Activated naive CD4-positive, alpha-beta T cell (primary cell): ENCODE results near the gene ST6GAL2.

Experiments used
- DNase-seq, 4 experiments: peaks; one replicate each; lab custom pipeline; 2025; lab: John Stamatoyannopoulos, UW

Gene ST6GAL2

DNA sequence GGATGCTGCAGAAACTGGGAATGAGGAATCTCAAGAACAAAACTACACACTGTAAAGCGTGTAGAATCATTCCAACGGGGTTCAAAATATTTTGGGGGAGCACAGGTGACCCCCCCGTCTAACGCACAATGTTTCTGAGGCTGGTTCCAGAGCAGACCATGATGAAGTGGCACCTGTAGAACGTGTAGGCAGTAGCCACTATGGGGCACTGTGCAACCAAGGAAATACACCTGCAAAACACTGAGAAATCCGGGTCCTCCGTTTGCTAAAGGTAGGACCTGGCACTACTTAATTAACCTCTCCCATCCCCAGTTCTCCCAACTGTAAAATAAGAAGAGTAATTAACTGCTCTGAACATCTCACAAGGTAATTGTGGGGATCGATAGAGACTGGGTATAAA is 22.6 kb downstream of the ST6GAL2 start:
- no peak for DNase-seq

DNA sequence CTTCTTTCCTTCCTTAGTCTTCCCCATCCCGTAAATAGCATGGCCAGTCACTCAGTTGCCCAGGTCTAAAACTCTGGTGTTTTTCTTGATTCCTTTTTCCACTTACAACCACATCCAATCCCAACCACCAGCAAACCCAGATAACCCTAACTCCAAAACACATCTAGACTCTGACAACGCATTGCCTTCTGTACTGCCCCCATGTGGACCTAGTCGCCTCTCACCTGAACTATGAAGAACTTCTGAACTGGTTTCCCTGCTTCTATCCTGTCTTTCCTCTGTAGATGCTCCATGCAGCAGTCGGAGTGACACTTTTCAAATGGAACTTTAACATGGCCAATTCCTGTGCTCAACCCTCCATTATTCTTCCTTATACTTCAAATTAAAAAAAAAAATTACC is 26.5 kb downstream of the ST6GAL2 start:
- no peak for DNase-seq

GRCh38 chr2:106858810-106859209 is 27.2 kb downstream of the ST6GAL2 start:
- DNase-seq, result no peak

- no peak for DNase-seq
These were observed 28.0 kb downstream of the ST6GAL2 start for GRCh38 chr2:106857882-106858478.

- DNase-seq, result no peak
These were observed 32.3 kb downstream of the ST6GAL2 start for GRCh38 chr2:106853631-106854030.

DNA sequence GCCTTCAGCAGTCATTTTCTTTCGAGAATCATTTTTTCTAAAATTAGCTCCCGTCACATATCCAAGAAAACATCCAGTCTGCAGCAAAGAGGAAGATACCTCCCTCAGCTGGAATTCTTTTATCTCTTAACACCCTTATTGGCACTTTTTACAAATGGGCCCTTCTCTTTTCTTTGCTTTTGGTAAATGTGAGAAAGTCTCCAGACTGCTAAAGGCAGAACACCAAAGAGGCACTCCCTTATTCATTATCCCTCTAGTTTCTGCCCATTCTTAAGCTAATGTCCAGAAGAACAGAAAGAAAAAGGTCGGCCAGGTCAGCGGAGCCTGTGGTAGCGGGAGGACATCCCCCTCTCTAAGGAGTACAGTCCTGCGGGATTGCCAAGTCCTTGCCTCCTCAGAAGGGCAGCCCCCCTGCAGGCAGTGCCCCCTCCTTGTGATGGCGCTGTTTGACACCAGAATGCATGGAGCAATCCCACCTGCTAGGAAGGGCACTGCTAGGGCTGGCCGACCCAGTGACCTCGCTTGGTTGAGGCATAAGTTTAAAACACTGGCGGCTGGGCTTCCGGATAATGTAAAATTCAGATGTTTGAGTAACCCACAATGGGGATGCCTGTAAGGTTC is 34.0 kb downstream of the ST6GAL2 start:
- no peak for DNase-seq

DNA sequence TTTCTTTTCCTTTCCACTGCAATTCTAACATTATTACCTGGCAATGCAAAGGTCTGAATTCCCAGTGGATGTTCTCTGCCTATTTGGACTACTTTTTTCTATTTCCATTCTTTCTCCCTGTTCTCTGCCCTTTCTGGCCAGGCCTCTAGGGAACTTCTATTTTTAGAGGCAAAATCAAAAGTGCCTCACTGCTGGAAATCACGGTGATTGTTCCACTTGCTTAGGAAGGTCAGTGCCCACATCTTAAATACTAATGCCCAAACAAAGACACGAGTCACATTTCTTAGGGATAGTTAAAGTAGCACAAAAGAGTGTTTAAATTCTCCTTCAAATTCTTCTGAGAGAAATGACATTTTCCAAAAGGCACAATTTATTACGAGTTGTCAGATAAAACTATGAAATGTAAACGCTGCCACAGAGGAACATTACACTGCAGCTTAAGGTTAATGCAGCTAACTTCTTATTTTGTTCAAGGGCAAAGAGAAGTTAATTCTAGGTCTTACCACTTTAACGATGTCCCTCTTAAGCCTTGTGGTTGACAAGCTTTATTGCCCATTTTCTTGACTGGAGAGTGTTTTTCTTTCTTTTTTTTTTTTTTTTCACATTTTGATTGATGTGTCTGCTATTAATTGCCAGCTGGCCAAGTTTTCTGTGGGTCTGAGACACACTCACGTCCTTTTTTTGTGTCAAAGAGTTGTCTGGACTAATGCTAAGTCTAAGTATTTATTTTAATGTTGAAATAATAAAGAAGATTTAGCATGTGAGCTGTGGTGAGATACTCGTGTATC is 34.7 kb downstream of the ST6GAL2 start:
- DNase-seq, result no peak

- no peak for DNase-seq
These were observed 36.7 kb downstream of the ST6GAL2 start for GRCh38 chr2:106849253-106849652.

GRCh38 chr2:106847366-106847765 is 38.6 kb downstream of the ST6GAL2 start:
- DNase-seq, result no peak

DNA sequence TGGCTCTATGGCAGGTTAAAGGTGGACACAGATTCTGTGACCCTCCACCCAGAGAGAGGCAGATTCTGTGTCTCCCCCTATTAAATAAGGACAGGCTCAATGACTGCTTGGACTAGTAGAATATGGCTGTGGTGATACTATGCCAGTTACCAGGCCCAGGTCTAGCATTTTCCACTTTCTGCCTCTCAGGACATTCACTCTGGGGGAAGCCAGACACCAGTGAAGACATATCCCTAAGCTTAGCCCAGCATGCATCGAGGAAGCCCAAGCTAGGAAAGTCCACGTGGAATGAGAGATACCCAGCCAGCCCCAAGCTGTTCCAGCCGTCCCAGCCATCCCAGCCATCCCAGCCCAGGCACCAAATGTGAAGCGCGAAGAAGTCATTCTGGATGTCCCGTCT is 40.3 kb downstream of the ST6GAL2 start:
- no peak for DNase-seq

GRCh38 chr2:106843910-106844250 is 42.1 kb downstream of the ST6GAL2 start:
- DNase-seq, result no peak

DNA sequence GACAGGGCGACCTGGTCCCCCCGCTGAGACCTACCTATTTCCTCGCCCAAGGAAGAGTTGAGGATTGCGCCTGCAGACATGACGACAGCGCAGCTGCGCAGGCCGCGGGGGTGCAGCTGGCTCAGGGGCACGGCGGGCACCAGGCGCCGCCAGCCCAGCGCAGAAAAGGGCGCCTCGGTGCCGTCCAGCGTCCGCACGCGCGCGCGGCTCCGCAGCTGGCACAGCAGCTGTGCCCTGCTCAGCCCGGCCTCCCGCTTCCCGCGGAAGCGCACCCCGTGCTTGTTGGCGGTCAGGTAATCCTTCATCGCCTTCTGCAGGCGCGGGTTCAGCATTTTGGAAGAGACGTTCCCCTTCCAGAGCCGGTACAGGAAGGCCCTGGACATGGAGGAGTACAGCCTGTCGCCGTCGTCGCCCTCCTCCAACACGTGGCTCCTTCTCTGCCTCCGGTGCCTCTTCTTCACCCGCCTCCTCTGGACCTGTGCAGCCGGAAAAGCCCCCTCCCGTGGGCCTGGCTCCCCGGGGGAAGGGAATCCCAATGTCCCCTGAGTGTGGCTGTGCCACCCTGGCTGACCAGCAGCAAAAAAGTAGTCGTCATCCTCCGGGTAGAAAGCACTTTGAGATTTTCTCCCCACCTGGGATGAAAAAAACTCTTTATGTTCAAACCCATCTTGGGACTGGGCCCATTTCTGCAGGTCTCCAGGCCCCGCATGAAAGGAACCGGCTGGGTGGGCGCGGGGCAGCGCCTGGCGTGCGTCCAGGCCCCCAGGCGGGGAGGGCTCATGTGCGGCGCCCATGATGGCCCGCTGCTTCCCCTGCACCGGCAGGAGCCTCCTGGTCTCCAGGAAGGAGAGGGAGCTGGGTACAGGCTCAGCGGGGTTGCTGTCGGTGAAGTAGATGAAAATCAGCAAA is 42.7 kb downstream of the ST6GAL2 start:
- DNase-seq, result no peak

GRCh38 chr2:106841886-106842645 is 43.9 kb downstream of the ST6GAL2 start:
- no peak for DNase-seq

GRCh38 chr2:106840818-106841217 is 45.1 kb downstream of the ST6GAL2 start:
- no peak for DNase-seq

- no peak for DNase-seq
These were observed 45.9 kb downstream of the ST6GAL2 start for GRCh38 chr2:106839849-106840595.

- DNase-seq, result no peak
These were observed 52.7 kb downstream of the ST6GAL2 start for GRCh38 chr2:106833256-106833655.

DNA sequence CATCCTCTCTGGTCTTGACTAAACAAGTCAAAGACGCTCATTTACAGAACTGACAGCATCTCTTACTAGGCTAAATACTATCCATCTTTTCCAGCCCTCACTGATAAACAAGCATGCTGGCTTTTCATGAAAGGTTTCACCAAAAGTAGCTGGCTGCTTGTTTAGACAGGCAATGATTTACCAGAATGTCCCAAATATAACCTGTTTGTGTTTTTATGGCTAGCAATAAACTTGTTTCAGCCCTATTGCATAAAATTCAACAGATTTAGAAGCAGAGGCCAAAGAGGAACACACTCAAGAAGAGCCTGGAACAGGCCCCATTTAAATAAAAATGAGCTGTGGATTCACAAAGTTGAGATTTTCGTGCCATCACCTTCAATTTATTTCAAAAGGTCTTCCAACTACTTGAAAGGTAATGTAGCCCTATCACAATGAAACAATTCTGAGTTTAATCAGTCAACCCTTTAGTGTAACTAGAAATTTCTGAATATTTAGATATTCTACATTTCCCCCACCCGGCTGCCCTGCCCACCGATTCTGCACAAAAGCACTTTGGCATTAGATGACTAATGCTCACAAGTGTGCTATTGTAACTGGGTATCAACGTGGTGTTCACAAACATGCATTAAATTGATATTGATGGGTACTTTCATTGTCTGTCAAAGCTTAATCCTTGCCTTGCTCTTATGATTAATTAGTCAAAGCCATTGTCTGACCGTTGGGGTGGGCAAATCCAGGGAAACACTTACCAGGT is 54.0 kb downstream of the ST6GAL2 start:
- no peak for DNase-seq

DNA sequence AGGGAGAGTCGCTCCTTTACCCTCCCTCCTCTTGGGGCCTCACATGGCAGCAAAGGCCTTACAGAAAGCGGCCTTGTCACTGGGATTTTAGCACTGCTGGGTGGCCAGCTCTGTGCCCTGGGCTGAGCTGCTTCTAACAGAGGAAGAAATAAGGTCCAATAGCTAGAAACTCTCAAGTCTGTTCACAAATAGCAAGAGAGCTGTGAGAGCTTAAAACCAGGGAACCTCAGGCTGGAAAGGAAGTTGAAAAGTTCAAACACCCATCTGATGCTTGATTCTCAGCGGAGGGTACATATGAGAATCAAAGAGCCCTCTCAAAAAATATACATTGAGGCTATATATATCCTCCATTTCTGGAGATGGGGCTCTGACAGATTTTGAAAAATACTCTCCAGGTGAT is 54.7 kb downstream of the ST6GAL2 start:
- no peak for DNase-seq

- DNase-seq, result no peak
These were observed 55.8 kb downstream of the ST6GAL2 start for GRCh38 chr2:106830191-106830590.

DNA sequence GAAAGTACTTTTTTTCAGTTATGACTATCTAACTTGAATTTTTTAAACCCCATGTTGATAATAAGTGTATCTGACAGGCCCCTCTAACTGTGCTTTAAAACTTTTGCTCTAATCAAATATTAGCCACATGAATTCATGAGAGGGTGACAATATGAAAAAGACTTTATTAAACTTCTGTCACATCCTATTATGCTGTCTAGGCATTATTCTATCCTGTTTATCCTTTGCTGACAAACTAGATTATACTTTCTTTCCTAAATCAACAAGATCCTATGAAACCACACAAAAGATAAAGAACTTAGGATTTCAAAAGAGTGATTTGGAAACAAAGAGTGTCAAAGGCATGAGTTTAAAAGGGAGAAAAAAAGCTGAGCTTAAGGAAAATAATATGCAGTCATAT is 57.8 kb downstream of the ST6GAL2 start:
- no peak for DNase-seq
